OCI-LY3 (cell line): ENCODE measurements around the gene EIF4G2.

Experiments
- EZH2phosphoT487 ChIP-seq: fragments of 200-600 bp; shearing (Covaris generic); IDR thresholded peaks from 2 replicates; pipeline ENCODE4 v1.6.1; 2018; ENCODE audit warnings: antibody characterized with exemption, mixed run types, low read depth
- TF ChIP-seq, protein P1 (sequence below): fragments of 200-600, 300-600 bp; sonication (generic); IDR thresholded peaks from 2 replicates; pipeline ENCODE4 v1.5.1; 2014; ENCODE audit warnings: antibody characterized with exemption, low read length, low read depth

DNA sequence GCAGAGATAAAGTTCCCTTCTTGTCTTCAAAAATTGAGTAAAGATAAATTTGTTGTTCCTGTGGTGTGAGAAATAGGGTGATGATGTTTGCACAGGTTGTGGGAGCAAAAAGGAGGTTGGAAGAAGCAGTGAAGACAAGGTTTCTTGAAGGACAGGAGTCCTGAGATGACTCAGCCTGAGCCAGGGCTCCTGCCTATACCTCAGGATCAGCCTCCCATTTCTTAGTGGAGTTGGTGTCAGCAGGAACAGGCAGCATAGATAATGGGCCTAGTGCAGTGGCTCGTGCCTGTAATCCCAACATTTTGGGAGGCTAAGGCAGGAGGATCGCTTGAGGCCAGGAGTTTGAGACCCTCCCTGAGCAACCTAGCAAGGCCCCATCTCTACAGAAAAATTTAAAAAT is 28.7 kb downstream of the EIF4G2 start:
- TF ChIP-seq, protein P1, sequence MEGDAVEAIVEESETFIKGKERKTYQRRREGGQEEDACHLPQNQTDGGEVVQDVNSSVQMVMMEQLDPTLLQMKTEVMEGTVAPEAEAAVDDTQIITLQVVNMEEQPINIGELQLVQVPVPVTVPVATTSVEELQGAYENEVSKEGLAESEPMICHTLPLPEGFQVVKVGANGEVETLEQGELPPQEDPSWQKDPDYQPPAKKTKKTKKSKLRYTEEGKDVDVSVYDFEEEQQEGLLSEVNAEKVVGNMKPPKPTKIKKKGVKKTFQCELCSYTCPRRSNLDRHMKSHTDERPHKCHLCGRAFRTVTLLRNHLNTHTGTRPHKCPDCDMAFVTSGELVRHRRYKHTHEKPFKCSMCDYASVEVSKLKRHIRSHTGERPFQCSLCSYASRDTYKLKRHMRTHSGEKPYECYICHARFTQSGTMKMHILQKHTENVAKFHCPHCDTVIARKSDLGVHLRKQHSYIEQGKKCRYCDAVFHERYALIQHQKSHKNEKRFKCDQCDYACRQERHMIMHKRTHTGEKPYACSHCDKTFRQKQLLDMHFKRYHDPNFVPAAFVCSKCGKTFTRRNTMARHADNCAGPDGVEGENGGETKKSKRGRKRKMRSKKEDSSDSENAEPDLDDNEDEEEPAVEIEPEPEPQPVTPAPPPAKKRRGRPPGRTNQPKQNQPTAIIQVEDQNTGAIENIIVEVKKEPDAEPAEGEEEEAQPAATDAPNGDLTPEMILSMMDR, result no peak
- no peak for TF ChIP-seq EZH2phosphoT487
